GM18507 (cell line): ENCODE measurements around the gene TPSB2.
"Not testable (repeated sequence)": the region's sequence is repeated elsewhere in the genome, so short reads cannot be mapped to it uniquely, and the experiment has no call there.

Experiments used
- DNase-seq: peaks from one replicate; pipeline ENCODE4 v3.0.0; 2011; ENCODE audit warnings: low read depth; ENCODE audit not compliant: insufficient read length; ENCODE audit errors: extremely low spot score
- FAIRE-seq: peaks from 2 replicates; lab custom pipeline; 2011; peaks lifted over from hg19 to GRCh38; lab: Jason Lieb, UNC

TPSB2 gene

DNA sequence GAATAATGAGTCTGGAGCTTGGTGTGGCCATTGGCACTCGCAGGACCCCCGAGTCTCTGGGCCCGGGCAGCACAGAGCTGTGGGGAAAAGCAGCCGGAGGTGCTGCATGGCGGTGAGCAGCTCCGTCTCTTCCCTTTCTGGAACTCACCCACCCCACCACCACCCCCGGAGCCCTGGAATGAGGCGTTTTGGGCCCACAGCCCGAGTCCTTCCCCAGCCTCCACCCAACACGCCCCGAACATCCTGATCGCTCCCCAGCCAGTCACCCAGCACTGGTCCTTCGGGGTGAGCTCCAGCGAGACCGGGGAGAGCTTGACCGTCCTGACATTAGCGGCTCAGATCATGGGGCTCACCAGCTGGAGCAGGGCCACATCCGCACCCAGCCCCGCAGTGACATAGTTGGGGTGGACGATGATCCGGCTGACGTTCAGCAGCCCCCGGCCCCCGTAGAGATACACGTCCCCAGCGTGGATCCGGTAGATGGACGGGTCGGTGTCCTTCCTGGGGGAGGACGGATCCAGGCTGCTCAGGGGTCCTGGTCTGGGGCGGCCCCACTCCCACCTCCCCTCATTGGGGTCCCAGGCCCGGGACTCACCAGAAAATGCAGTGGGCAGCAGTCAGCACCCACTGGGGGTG is 32.3 kb upstream of the TPSB2 start:
- FAIRE-seq = no peak

DNA sequence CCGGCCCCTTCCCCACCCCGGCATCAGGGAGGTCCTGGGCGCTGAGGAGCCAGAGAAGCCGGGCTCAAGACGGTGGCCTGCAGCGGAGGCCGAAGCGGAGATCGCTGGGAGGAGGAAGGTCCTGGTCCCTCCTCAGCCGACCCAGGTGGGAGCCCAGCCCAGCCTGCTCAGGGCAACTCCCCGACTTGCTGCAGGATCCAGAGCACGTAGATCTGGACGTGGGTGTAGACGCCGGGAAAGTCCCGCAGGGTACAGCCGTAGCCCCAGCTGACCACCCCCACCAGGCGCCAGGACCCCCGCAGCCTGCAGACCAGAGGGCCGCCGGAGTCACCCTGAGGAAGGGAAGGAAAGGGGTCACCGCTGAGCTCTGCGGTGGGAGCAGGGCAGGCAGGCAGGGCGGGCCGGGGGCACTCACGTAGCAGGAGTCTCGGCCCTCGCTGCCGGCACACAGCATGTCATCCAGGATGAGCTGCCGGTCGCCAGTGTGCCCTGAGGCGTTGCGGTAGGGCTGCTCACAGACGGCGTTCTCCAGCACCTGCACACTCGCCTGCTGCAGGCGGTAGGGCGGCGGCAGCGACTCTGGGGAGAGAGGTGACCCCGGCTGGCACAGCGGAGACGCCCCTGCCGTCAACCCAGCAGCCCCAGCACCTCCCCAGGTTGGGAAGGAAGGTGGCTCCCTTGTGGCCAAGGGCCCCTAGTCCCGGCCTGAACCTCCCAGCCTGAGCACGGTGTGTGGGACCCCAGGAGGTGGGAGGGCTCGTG is 31.3 kb upstream of the TPSB2 start:
- no peak for FAIRE-seq
- DNase-seq = no peak

More for the DNA sequence above, 32.3 kb upstream of the TPSB2 start:
- DNase-seq = no peak

DNA sequence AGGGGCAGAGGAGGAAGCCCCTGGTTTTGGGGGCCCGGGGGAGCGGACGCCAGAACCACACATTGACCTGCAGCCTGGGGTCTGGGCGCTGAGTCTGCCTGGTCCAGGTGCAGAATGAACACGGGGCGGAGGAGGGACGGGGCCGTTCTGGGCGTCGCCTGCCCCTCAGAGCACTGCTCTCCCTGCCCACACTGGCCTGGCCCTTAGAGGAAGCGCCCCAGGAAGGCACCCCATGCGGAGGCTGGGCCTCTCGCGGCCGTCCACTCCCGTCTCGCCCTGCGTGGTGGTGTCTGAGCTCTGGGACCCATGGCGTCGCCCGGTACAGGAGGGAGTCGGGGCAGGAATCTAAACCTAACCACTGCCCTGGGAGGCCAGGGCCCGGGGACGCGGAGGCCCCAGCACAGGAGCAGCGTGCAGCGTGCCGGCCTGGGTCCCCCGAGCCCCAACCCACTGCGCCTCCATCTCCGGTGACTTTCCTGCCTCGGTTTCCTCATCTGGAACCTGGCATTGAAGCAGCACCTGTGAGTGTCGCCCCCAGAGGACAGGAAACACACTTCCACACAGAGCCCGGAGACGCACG is 30.2 kb upstream of the TPSB2 start:
- no peak for DNase-seq
- FAIRE-seq = no peak

DNA sequence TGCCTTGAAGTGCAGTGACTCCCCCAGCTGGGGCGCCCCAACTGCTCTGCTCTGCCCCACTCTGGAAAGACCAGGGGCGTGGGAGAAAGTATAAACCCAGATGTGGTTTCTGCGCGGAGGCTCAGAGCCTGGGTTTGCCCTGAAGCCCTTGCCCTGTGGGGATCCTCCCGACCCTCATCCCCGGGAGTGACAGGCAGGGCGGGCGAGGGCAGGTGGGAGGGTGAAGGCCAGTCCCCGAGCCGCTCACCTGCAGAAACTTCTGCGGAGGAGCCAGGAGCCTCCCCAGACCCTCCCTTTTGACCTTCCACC is 29.7 kb upstream of the TPSB2 start:
- no peak for DNase-seq

DNA sequence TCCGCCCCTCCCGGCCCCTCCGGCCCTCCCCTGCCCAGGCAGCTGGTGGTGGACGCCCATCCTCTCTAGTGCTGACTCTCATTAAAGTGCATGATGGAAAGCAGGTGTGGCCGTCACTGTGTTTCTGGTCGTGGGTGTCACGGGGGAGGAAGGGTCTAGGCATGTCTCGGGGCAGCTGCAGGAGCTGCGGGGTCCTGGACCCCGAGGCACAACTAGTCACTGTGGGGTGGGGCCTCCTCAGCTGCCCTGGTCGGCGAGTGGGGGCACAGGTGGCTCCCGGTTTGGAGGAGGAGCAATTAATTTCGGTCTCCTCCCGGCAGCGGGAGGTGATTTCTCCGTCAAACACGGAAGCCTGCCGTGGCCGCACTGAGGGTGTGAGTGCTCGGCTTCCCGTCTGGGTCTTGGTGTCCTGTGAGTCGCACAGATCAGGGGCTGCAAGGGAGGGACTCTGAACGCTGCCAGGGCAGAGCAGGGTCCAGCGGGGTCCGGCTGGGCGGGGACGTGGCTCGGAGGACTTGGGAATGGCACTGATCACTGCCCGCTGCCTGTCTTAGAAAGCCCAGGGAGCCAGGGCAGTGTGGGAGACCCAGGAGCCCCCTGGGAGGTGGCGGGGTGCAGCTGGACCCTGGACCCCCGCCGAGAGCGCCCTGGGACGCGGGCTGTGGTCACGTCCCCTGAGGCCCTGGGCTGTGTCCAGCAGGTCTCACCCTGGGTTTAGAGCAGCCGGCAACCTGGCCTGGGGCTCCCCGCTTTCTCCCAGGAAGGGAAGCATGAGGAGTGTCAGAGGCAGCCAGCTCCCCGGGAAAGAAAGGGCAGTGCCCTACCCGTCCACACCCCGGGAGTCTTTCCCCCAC is 29.1 kb upstream of the TPSB2 start:
- FAIRE-seq (no peak), DNase-seq (no peak)

More for the DNA sequence above, 29.7 kb upstream of the TPSB2 start:
- FAIRE-seq = no peak

DNA sequence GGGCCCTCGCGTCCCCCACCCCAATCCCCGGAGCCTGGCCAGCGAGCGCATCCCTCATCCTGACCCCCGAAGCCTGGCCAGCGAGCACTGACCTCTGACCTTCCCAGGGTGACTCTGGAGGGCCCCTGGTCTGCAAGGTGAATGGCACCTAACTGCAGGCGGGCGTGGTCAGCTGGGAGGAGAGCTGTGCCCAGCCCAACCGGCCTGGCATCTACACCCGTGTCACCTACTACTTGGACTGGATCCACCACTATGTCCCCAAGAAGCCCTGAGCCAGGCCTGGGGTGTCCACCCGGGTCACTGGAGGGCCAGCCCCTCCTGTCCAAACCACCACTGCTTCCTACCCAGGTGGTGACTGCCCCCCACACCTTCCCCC is 28.2 kb upstream of the TPSB2 start:
- DNase-seq = no peak
- FAIRE-seq = no peak

DNA sequence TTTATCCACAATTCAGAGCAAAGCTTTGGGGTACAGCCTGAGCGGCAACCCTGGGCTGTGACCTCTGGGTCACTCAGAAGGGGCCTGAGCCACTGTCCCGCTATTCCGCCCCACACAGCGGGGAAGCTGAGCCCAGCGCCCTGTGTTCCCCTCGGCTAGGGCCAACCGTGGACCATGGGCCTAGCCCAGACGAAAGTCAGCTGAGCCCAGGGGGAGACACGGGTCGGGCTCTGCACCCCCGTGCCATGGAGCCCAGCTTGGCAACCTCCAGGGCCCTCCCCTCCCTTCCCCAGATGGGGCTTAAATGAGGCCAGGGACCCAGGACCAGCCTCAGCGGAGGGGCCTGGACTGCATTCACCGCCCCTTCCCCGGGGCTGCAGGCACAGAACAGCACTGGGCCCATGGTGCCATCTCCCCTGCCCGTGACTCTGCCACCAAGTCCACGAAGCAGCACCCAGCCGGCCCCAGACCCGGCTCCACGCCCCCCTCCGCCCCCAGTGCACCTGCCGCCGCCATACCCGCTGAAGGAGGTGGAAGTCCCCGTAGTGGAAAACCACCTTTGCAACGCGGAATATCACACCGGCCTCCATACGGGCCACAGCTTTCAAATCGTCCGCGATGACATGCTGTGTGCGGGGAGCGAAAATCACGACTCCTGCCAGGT is 27.7 kb upstream of the TPSB2 start:
- no peak for DNase-seq
- FAIRE-seq = no peak

DNA sequence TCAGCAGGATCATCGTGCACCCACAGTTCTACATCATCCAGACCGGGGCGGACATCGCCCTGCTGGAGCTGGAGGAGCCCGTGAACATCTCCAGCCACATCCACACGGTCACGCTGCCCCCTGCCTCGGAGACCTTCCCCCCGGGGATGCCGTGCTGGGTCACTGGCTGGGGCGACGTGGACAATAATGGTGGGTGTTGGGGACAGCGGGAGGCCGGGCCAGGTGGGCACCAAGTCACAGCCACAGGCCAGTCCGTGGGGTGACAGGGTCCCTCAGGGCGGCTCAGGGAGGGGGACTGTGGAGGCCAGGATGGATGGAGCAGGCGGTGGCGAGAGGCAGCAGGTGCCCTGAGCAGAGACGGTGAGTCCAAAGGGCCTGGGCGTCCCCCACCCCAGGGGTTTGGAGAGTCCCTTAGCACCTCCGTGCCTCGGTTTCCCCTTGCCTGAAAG is 26.9 kb upstream of the TPSB2 start:
- DNase-seq (no peak), FAIRE-seq (no peak)

DNA sequence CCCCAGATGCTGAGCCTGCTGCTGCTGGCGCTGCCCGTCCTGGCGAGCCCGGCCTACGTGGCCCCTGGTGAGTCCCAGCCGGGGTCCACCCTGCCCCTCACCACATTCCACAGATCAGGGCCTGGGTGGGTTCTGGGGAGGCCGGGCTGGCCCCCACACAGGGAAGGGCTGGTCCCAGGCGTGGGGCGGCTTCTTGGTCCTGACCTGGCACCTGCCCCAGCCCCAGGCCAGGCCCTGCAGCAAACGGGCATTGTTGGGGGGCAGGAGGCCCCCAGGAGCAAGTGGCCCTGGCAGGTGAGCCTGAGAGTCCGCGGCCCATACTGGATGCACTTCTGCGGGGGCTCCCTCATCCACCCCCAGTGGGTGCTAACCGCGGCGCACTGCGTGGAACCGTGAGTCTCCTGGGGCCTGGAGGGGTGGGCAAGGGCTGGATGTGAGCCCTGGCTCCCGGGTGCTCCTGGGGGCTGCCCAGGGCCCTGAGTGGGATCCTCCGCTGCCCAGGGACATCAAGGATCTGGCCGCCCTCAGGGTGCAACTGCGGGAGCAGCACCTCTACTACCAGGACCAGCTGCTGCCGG is 26.4 kb upstream of the TPSB2 start:
- not testable (repeated sequence) for DNase-seq, FAIRE-seq

DNA sequence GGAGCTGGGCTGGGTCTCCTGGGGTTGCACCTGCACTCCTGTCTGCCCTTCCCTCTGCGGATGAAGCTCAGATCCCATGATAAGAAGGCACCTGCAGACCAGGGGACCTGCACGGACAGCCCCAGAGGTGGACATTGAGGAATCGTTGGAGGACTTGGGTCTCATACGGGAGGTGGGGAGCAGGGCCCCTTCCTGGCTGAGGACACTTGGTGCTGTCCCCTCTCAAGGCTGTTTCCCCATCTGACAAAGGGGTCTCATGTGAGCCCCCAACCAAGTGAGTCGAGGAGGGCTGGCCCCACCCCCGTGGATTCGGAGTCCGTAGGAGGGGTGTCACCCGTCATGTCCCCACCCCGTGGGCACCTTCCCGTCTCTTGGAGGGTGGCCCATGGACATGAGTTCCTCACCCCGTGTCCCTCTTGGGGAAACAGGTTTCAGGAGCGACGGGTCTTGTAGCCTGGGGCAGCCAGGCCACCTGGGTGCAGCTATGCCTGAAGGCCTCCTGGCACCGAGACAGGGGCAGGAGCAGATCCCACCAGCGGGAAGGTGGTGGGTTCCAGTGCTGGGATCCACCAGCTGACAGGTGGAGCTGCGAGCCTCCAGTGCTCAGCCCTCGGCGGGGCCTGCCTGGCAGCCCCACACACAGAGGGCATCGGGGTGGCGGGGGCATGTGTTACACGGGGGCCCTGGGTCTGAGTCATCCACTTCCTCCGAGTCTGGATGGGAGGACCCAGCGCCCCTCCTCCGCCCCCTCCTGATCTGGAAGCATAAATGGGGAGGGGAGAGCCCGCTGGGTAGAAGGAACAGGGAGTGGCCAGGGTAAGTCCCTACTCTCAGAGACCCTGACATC is 25.5 kb upstream of the TPSB2 start, which contains the start of gene TPSD1:
TSS of gene TPSD1 (plus strand) at position 794 of the 847 bp plus-strand sequence. CDS start 212 bp downstream, outside the sequence.
- not testable (repeated sequence) for DNase-seq, FAIRE-seq

DNA sequence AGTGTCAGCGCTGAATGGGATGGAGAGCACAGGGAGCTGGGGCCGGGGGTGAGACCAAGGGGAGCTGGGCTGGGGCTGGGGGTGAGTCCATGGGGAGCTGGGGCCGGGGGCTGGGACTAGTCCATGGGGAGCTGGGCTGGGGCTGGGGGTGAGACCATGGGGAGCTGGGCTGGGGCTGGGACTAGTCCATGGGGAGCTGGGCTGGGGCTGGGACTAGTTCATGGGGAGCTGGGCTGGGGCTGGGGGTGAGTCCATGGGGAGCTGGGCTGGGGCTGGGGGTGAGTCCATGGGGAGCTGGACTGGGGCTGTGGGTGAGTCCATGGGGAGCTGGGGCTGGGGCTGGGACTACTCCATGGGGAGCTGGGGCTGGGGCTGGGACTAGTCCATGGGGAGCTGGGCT is 24.8 kb upstream of the TPSB2 start:
- FAIRE-seq, DNase-seq: not testable (repeated sequence)

DNA sequence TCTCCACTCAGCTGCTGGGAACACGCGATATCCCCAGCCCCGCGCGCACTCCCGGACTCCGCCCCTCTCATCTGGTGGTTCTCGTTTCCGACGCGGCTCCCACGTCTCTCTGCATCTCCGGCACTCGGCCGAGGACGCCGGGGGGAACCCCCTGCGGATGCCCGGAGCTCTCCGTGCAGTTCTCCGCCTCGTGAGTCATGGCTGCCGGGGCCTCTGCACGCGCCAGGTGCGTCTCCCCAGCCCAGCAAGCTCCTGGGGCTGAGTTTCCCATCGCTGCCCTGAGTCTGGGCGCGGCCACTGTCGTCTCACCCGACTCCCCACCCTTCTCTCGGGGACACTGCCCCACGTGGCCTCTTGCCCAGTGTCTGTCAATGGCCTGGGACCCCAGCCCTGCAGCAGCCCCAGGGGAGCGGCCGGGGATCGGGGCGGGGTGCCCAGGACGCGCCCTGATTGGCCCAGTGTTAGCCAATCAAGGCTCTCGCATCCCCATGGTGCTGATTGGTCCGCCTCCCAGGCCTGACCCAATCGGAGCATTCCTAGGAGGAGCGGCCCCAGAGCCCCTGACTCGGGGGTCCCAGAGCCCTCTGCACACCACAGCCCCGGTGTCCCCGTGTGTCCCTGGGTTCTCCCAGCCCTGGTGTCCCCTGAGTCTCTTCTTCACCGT is 23.8 kb upstream of the TPSB2 start:
- not testable (repeated sequence) for FAIRE-seq

DNA sequence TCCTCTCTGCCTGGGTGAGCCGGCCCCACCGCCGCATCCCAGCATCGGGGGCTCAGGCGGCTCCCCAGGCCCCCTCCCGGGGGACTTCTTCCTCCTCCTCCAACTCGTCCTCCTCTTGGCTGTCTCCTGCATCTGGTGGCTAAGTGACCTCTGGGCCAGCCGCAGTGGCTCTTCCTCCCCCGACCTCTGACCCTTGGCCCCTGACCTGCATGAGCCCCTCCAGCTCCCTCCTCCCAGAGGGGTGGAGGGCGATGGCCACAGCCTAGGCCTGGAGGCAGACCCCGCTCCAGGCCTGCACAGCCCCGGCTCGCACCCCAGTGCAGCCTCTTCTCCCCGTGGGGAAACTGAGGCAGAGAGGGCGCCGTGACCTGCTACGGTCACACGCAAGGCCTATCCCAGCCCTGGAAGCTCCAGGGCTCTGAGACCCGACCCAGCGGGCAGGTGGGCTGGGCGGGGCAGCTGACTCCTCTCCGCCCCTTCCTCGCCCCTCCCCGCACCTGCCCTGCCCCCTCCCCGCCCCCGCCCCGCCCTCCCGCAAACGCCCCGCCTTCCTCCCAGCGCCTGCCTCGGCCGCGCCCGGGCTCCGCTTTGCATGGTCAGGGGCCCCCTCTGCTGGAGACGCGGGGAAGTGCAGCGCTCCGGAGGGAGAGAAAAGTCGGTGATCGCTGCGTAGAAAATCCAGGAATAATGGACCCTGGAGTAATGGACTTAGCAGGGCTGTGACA is 19.2 kb upstream of the TPSB2 start:
- not testable (repeated sequence) for DNase-seq
- peak; percentile 71 for FAIRE-seq

More for the DNA sequence above, 23.8 kb upstream of the TPSB2 start:
- not testable (repeated sequence) for DNase-seq

DNA sequence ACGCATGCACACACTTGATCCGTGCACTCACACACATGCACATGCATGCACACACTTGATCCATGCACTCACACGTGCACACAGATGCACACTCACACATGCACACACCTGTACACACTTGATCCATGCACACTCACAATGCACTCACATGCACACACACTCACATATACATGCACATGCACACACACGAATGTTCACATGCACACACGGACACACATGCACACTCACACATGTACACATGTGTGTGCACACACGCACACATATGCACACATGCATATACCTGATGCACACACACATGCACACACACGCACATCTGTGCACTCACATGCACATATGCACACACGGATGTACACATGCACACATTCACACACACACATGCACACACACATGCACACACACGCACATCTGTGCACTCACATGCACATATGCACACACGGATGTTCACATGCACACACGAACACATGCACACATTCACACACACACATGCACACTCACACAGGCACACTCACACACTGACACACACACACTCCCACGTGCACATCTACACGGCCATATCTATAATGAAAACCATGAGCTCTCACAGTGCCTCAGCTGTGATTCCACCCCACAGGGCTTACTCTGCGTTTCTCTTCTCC is 18.0 kb upstream of the TPSB2 start:
- not testable (repeated sequence) for FAIRE-seq, DNase-seq

DNA sequence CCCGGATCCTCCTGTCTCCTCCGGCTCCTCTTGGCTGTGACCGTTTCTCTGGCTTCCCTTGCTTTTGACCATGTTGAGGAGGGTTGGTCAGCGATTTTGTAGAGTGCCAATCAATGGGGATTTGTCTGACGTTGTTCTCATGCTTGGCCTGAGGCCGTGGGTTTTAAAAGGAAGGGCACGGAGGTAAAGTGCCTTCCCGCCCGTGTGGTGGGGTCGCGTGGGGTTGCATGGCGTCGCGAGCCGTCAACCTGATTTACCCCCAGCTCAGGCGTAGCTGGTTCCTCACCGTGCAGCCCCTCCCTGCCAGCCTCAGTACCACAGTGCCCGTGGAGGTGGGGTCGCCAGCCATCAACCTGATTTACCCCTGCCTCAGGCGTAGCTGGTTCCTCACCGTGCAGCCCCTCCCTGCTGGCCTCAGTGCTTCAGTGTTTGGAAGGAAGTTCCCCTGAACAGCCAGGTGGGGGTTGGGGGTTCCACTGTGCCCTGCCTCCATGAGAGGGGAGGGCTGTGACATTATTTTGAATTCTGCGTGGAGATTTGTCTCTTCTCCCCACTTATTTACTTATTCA is 15.6 kb upstream of the TPSB2 start:
- FAIRE-seq = no peak

DNA sequence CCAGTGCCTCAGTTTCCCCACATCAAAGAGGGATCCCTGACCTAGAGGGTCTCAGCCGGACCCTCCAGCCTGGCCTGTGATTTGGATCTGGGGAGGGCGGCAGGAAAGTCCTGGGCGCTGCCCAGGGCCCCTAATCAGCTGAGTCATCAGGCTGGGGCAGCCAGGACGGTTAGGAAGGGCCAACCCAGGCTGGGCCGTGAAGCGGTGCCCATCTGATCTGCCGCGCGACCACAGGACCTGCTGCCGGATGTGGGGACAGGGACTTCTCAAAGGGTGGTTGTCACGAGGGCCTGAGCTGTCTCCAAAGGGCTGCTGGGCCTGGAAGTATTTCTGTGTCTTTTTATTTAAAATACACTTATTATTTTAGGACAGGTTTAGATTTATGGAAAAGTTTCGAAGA is 14.9 kb upstream of the TPSB2 start:
- FAIRE-seq (no peak), DNase-seq (no peak)

More for the DNA sequence above, 15.6 kb upstream of the TPSB2 start:
- DNase-seq = no peak
